Measurements from ENCODE around the gene MBD4.

DNA sequence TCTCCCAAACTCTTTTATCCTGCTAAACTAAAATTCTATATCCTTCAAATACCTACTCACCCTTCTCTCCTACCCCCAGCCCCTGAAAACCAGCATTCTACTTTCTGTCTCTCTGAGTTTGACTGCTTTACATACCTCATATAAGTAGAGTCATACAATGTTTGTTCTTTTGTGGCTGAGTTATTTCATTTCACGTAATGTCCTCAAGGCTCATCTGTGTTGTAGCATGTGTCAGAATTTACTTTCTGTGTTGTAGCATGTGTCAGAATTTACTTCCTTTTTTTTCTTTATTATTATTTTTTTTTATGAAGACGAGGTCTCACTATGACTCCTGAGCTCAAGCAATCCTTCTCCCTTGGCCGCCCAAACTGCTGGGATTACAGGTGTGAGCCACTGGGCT, 20.4 kb upstream of the MBD4 start:
- no peak for TF ChIP-seq POLR2AphosphoS5 (IDR thresholded peaks at IDR 0.05)
- TF ChIP-seq POLR2A (IDR thresholded peaks at IDR 0.05), result no peak
- TF ChIP-seq CTCF (IDR thresholded peaks at IDR 0.05 in 8 of 11, conservative IDR thresholded peaks at IDR 0.05 in 3 of 11), result no peak
